ENCODE data around the gene L1TD1. TPM values are rescaled to one million over a fixed set of nuclear protein-coding genes. Genes with fewer than 3 reads are reported as not detected.
"Not testable (repeated sequence)": the region's sequence is repeated elsewhere in the genome, so short reads cannot be mapped to it uniquely, and the experiment has no call there.

L1TD1 gene
- total and polyA plus RNA-seq, 4 donors, result 0.28 to 2.0 (median 0.61) TPM

- WGBS, 2 donors, result 92% methylated on average over 7 of the region's 7 CpGs
- Histone ChIP-seq H3K27me3 (ENCODE audit: control insufficient read depth in 3 of 3, insufficient read depth in 3 of 3, low read length in 2 of 3) (no peaks in the 10 kb centered on the region), H3K9ac (ENCODE audit: insufficient read depth in 1 of 2, low read length in 2 of 2) (no peak overlapping the region), H3K27ac (ENCODE audit: low read depth in 1 of 2, low read length in 1 of 2) (no peak overlapping the region), H3K4me1 (ENCODE audit: control insufficient read depth in 5 of 5, insufficient read depth in 5 of 5, low read length in 5 of 5) (peaks cover 0 to 11% (median 0%) of the 10 kb centered on the region in 5 donors), H3K9me3 (ENCODE audit: control insufficient read depth in 4 of 4, insufficient read depth in 3 of 4, low read length in 3 of 4) (no peaks in the 10 kb centered on the region), H3K36me3 (ENCODE audit: control insufficient read depth in 4 of 4, insufficient read depth in 4 of 4, low read length in 4 of 4) (no peaks in the 10 kb centered on the region), H3K4me3 (no peak overlapping the region)
- DNase-seq (no peak), ATAC-seq (ENCODE audit: insufficient read depth, low FRiP score) (no peak)
- no peak for TF ChIP-seq CTCF (IDR thresholded peaks at IDR 0.05; ENCODE audit: control extremely low read depth, extremely low read depth)
Measured at GRCh38 chr1:62178372-62178771, 16.3 kb upstream of the L1TD1 start.

GRCh38 chr1:62180054-62180453 lies 14.6 kb upstream of the L1TD1 start:
- H3K4me3 ChIP-seq; DNase-seq; H3K27ac ChIP-seq (ENCODE audit: low read depth in 1 of 2, low read length in 1 of 2); H3K27me3 ChIP-seq (ENCODE audit: control insufficient read depth in 3 of 3, insufficient read depth in 3 of 3, low read length in 2 of 3); H3K36me3 ChIP-seq (ENCODE audit: control insufficient read depth in 4 of 4, insufficient read depth in 4 of 4, low read length in 4 of 4); H3K9me3 ChIP-seq (ENCODE audit: control insufficient read depth in 4 of 4, insufficient read depth in 3 of 4, low read length in 3 of 4); ATAC-seq (ENCODE audit: insufficient read depth, low FRiP score); H3K9ac ChIP-seq (ENCODE audit: insufficient read depth in 1 of 2, low read length in 2 of 2): not testable (repeated sequence)
- peaks cover 0 to 13% (median 0%) of the 10 kb centered on the region in 5 donors for H3K4me1 ChIP-seq (ENCODE audit: control insufficient read depth in 5 of 5, insufficient read depth in 5 of 5, low read length in 5 of 5)
- 72 to 84% methylated on average over 4 of the region's 4 CpGs for whole genome bisulfite sequencing, 2 donors

GRCh38 chr1:62180639-62181038 lies 14.0 kb upstream of the L1TD1 start:
- Histone ChIP-seq H3K9ac (ENCODE audit: insufficient read depth in 1 of 2, low read length in 2 of 2) (no peak overlapping the region), H3K4me3 (no peak overlapping the region), H3K4me1 (ENCODE audit: control insufficient read depth in 5 of 5, insufficient read depth in 5 of 5, low read length in 5 of 5) (peaks cover 0 to 13% (median 0%) of the 10 kb centered on the region in 5 donors), H3K9me3 (ENCODE audit: control insufficient read depth in 4 of 4, insufficient read depth in 3 of 4, low read length in 3 of 4) (no peaks in the 10 kb centered on the region), H3K27me3 (ENCODE audit: control insufficient read depth in 3 of 3, insufficient read depth in 3 of 3, low read length in 2 of 3) (no peaks in the 10 kb centered on the region), H3K27ac (ENCODE audit: low read depth in 1 of 2, low read length in 1 of 2) (no peak overlapping the region), H3K36me3 (ENCODE audit: control insufficient read depth in 4 of 4, insufficient read depth in 4 of 4, low read length in 4 of 4) (no peaks in the 10 kb centered on the region)
- no peak for ATAC-seq (ENCODE audit: insufficient read depth, low FRiP score)
- WGBS, 2 donors, result 55 to 76% methylated on average over 6 of the region's 6 CpGs
- peak; percentile 51 to 58 (median 53) for DNase-seq
- TF ChIP-seq CTCF (IDR thresholded peaks at IDR 0.05; ENCODE audit: control extremely low read depth, extremely low read depth), result no peak

GRCh38 chr1:62181532-62181931 lies 13.1 kb upstream of the L1TD1 start:
- H3K4me3 ChIP-seq, result no peak overlapping the region
- H3K36me3 ChIP-seq (ENCODE audit: control insufficient read depth in 4 of 4, insufficient read depth in 4 of 4, low read length in 4 of 4), result no peaks in the 10 kb centered on the region
- no peaks in the 10 kb centered on the region for H3K27me3 ChIP-seq (ENCODE audit: control insufficient read depth in 3 of 3, insufficient read depth in 3 of 3, low read length in 2 of 3)
- no peak for TF ChIP-seq CTCF (IDR thresholded peaks at IDR 0.05; ENCODE audit: control extremely low read depth, extremely low read depth)
- ATAC-seq (ENCODE audit: insufficient read depth, low FRiP score) (no peak), DNase-seq (no peak)
- no peak overlapping the region for H3K9ac ChIP-seq (ENCODE audit: insufficient read depth in 1 of 2, low read length in 2 of 2)
- no peaks in the 10 kb centered on the region for H3K9me3 ChIP-seq (ENCODE audit: control insufficient read depth in 4 of 4, insufficient read depth in 3 of 4, low read length in 3 of 4)
- H3K4me1 ChIP-seq (ENCODE audit: control insufficient read depth in 5 of 5, insufficient read depth in 5 of 5, low read length in 5 of 5), result peaks cover 0 to 13% (median 0%) of the 10 kb centered on the region in 5 donors
- H3K27ac ChIP-seq (ENCODE audit: low read depth in 1 of 2, low read length in 1 of 2), result no peak overlapping the region
- WGBS, 2 donors, result 73 to 75% methylated on average over 7 of the region's 7 CpGs

GRCh38 chr1:62182157-62182556 lies 12.5 kb upstream of the L1TD1 start:
- H3K36me3 ChIP-seq (ENCODE audit: control insufficient read depth in 4 of 4, insufficient read depth in 4 of 4, low read length in 4 of 4); ATAC-seq (ENCODE audit: insufficient read depth, low FRiP score); H3K4me3 ChIP-seq; H3K27ac ChIP-seq (ENCODE audit: low read depth in 1 of 2, low read length in 1 of 2); H3K9me3 ChIP-seq (ENCODE audit: control insufficient read depth in 4 of 4, insufficient read depth in 3 of 4, low read length in 3 of 4); H3K9ac ChIP-seq (ENCODE audit: insufficient read depth in 1 of 2, low read length in 2 of 2); H3K27me3 ChIP-seq (ENCODE audit: control insufficient read depth in 3 of 3, insufficient read depth in 3 of 3, low read length in 2 of 3): not testable (repeated sequence)
- WGBS, 2 donors, result 76 to 79% methylated on average over 8 of the region's 8 CpGs
- H3K4me1 ChIP-seq (ENCODE audit: control insufficient read depth in 5 of 5, insufficient read depth in 5 of 5, low read length in 5 of 5), result peaks cover 0 to 13% (median 0%) of the 10 kb centered on the region in 5 donors
- peak in 1 of 3 donors; percentile 34 for DNase-seq

GRCh38 chr1:62183164-62184020 lies 11.3 kb upstream of the L1TD1 start:
- 72 to 76% methylated on average over 11 of the region's 11 CpGs for WGBS, 2 donors
- not testable (repeated sequence) for H3K9me3 ChIP-seq (ENCODE audit: control insufficient read depth in 4 of 4, insufficient read depth in 3 of 4, low read length in 3 of 4); H3K27me3 ChIP-seq (ENCODE audit: control insufficient read depth in 3 of 3, insufficient read depth in 3 of 3, low read length in 2 of 3); H3K36me3 ChIP-seq (ENCODE audit: control insufficient read depth in 4 of 4, insufficient read depth in 4 of 4, low read length in 4 of 4); H3K9ac ChIP-seq (ENCODE audit: insufficient read depth in 1 of 2, low read length in 2 of 2); H3K4me3 ChIP-seq; H3K27ac ChIP-seq (ENCODE audit: low read depth in 1 of 2, low read length in 1 of 2); ATAC-seq (ENCODE audit: insufficient read depth, low FRiP score)
- DNase-seq, result peak in 2 of 3 donors; percentile 39 to 43
- H3K4me1 ChIP-seq (ENCODE audit: control insufficient read depth in 5 of 5, insufficient read depth in 5 of 5, low read length in 5 of 5), result peaks cover 0 to 13% (median 0%) of the 10 kb centered on the region in 5 donors

All from lung (tissue), 12 donors.